ENCODE results near the gene ITPR2. TPM values are rescaled to one million over a fixed set of nuclear protein-coding genes. Genes with fewer than 3 reads are reported as not detected.
"Not testable (repeated sequence)": the region's sequence is repeated elsewhere in the genome, so short reads cannot be mapped to it uniquely, and the experiment has no call there.

Gene ITPR2
- total RNA-seq, 1 donor from 2014 or later: 12.5 TPM

GRCh38 chr12:26783131-26783526 lies 49.9 kb downstream of the ITPR2 start:
- intact Hi-C loops (cut with DNase I): no loop called here

GRCh38 chr12:26782372-26783130 lies 50.4 kb downstream of the ITPR2 start:
- intact Hi-C loops (cut with DNase I): no loop called here
- DNase-seq (ENCODE audit: low spot score in 2 of 2): no peak
- no peak overlapping the region for H3K4me3 ChIP-seq
- no peak for TF ChIP-seq CTCF (IDR thresholded peaks at IDR 0.05)
- H3K27me3 ChIP-seq: no peaks in the 10 kb centered on the region
- no peaks in the 10 kb centered on the region for H3K36me3 ChIP-seq
- no peak overlapping the region for H3K27ac ChIP-seq
- H3K9me3 ChIP-seq: peaks cover 0 to 8% of the 10 kb centered on the region in 2 donors
- peaks cover 0 to 8% of the 10 kb centered on the region in 2 donors for H3K4me1 ChIP-seq

More at GRCh38 chr12:26783131-26783526, 49.9 kb downstream of the ITPR2 start:
- Histone ChIP-seq H3K27me3 (no peaks in the 10 kb centered on the region), H3K36me3 (no peaks in the 10 kb centered on the region), H3K4me1 (peaks cover 0 to 8% of the 10 kb centered on the region in 2 donors), H3K27ac (no peak overlapping the region), H3K4me3 (no peak overlapping the region), H3K9me3 (peaks cover 0 to 3% of the 10 kb centered on the region in 2 donors)
- DNase-seq (ENCODE audit: low spot score in 2 of 2): no peak
- TF ChIP-seq CTCF (IDR thresholded peaks at IDR 0.05): no peak

GRCh38 chr12:26780656-26781055 lies 52.3 kb downstream of the ITPR2 start:
- H3K36me3 ChIP-seq; H3K4me1 ChIP-seq; H3K4me3 ChIP-seq; H3K27me3 ChIP-seq; intact Hi-C loops (cut with DNase I); DNase-seq (ENCODE audit: low spot score in 2 of 2); H3K27ac ChIP-seq: not testable (repeated sequence)
- H3K9me3 ChIP-seq: peaks cover 4 to 23% of the 10 kb centered on the region in 2 donors

GRCh38 chr12:26778173-26778775 lies 54.7 kb downstream of the ITPR2 start:
- DNase-seq (ENCODE audit: low spot score in 2 of 2); H3K4me3 ChIP-seq; H3K27me3 ChIP-seq; intact Hi-C loops (cut with DNase I); H3K27ac ChIP-seq; H3K36me3 ChIP-seq; H3K4me1 ChIP-seq: not testable (repeated sequence)
- H3K9me3 ChIP-seq: peaks cover 4 to 23% of the 10 kb centered on the region in 2 donors

GRCh38 chr12:26777236-26777635 lies 55.8 kb downstream of the ITPR2 start:
- TF ChIP-seq CTCF (IDR thresholded peaks at IDR 0.05): no peak
- no peak overlapping the region for H3K4me3 ChIP-seq

GRCh38 chr12:26775991-26776390 lies 57.0 kb downstream of the ITPR2 start:
- DNase-seq (ENCODE audit: low spot score in 2 of 2); H3K27ac ChIP-seq; intact Hi-C loops (cut with DNase I); H3K4me1 ChIP-seq; H3K36me3 ChIP-seq; H3K27me3 ChIP-seq; H3K4me3 ChIP-seq: not testable (repeated sequence)
- H3K9me3 ChIP-seq: peaks cover 4 to 23% of the 10 kb centered on the region in 2 donors

More at GRCh38 chr12:26777236-26777635, 55.8 kb downstream of the ITPR2 start:
- Histone ChIP-seq H3K27ac (no peak overlapping the region), H3K4me1 (no peaks in the 10 kb centered on the region), H3K36me3 (no peaks in the 10 kb centered on the region), H3K9me3 (peaks cover 4 to 23% of the 10 kb centered on the region in 2 donors), H3K27me3 (no peaks in the 10 kb centered on the region)
- intact Hi-C loops (cut with DNase I): no loop called here
- DNase-seq (ENCODE audit: low spot score in 2 of 2): no peak

All from ascending aorta (tissue), 2 donors.